Panc1 (cell line): ENCODE data around the gene SH3BP4.

Source experiments
- POLR2AphosphoS5 ChIP-seq: IDR thresholded peaks from 2 replicates; pipeline ENCODE4 v1.6.1; 2012; ENCODE audit warnings: mild to moderate bottlenecking, low read depth, low read length, moderate library complexity
- SIN3A ChIP-seq: IDR thresholded peaks from 2 replicates; pipeline ENCODE4 v1.6.1; 2012; ENCODE audit warnings: low read depth, mild to moderate bottlenecking, low read length, moderate library complexity, borderline replicate concordance; ENCODE audit not compliant: insufficient read depth
- TF ChIP-seq, protein P1 (sequence below): fragments of 450-650 bp; IDR thresholded peaks from 2 replicates; pipeline ENCODE4 v1.5.1; 2017; ENCODE audit warnings: mild to moderate bottlenecking
- TF ChIP-seq, protein P2 (sequence below), 2 experiments: IDR thresholded peaks; 2 replicates each; pipeline ENCODE4 v1.6.1; 2011 to 2012; ENCODE audit warnings: low read depth in 2 of 2, control low read depth in 1 of 2, low read length in 1 of 2, mild to moderate bottlenecking in 1 of 2, moderate library complexity in 1 of 2; ENCODE audit not compliant: insufficient read depth in 1 of 2

DNA sequence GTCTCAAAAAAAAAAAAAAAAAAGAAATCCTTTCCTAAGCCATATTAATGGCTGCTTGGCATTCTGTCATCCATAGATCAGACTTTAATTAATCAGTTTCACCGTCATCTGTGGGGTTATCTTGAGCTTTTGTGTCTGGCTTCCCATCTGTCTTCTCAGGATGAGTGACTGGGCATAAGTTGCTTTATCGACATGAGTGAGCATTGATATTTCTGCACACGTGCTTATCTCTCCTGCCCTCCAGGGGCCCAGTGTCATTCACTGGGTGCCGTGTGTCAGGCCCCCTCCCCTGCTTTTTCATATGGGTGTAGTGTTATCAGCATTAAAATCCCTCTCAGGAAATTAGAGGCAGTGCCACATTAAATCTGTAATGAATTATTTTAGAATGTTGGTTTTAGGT is 65.6 kb downstream of the SH3BP4 start:
- TF ChIP-seq POLR2AphosphoS5 (no peak), SIN3A (no peak)
- TF ChIP-seq, protein P1, sequence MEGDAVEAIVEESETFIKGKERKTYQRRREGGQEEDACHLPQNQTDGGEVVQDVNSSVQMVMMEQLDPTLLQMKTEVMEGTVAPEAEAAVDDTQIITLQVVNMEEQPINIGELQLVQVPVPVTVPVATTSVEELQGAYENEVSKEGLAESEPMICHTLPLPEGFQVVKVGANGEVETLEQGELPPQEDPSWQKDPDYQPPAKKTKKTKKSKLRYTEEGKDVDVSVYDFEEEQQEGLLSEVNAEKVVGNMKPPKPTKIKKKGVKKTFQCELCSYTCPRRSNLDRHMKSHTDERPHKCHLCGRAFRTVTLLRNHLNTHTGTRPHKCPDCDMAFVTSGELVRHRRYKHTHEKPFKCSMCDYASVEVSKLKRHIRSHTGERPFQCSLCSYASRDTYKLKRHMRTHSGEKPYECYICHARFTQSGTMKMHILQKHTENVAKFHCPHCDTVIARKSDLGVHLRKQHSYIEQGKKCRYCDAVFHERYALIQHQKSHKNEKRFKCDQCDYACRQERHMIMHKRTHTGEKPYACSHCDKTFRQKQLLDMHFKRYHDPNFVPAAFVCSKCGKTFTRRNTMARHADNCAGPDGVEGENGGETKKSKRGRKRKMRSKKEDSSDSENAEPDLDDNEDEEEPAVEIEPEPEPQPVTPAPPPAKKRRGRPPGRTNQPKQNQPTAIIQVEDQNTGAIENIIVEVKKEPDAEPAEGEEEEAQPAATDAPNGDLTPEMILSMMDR: no peak
- TF ChIP-seq, protein P2, sequence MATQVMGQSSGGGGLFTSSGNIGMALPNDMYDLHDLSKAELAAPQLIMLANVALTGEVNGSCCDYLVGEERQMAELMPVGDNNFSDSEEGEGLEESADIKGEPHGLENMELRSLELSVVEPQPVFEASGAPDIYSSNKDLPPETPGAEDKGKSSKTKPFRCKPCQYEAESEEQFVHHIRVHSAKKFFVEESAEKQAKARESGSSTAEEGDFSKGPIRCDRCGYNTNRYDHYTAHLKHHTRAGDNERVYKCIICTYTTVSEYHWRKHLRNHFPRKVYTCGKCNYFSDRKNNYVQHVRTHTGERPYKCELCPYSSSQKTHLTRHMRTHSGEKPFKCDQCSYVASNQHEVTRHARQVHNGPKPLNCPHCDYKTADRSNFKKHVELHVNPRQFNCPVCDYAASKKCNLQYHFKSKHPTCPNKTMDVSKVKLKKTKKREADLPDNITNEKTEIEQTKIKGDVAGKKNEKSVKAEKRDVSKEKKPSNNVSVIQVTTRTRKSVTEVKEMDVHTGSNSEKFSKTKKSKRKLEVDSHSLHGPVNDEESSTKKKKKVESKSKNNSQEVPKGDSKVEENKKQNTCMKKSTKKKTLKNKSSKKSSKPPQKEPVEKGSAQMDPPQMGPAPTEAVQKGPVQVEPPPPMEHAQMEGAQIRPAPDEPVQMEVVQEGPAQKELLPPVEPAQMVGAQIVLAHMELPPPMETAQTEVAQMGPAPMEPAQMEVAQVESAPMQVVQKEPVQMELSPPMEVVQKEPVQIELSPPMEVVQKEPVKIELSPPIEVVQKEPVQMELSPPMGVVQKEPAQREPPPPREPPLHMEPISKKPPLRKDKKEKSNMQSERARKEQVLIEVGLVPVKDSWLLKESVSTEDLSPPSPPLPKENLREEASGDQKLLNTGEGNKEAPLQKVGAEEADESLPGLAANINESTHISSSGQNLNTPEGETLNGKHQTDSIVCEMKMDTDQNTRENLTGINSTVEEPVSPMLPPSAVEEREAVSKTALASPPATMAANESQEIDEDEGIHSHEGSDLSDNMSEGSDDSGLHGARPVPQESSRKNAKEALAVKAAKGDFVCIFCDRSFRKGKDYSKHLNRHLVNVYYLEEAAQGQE (IDR thresholded peaks at IDR 0.05; ENCODE audit: insufficient read depth in 1 of 2, low read depth in 2 of 2, low read length in 1 of 2): no peak
